NCI-H1092 (cell line): Measurements from ENCODE around the gene RBM33.

ENCODE experiments used
- DNase-seq: peaks from one replicate; lab custom pipeline; 2025; lab: John Stamatoyannopoulos, UW

Gene RBM33

GRCh38 chr7:155796381-155797261 is 152.2 kb downstream of the RBM33 start:
- no peak for DNase-seq

GRCh38 chr7:155797262-155798250 is 153.1 kb downstream of the RBM33 start:
- no peak for DNase-seq

- peak; percentile 39 for DNase-seq
Observed at GRCh38 chr7:155798673-155799439, 154.4 kb downstream of the RBM33 start.

GRCh38 chr7:155799514-155799913 is 155.1 kb downstream of the RBM33 start:
- DNase-seq = no peak

GRCh38 chr7:155800301-155800700 is 155.8 kb downstream of the RBM33 start:
- no peak for DNase-seq

- no peak for DNase-seq
Observed at GRCh38 chr7:155800741-155801267, 156.3 kb downstream of the RBM33 start.

GRCh38 chr7:155802291-155802690 is 157.8 kb downstream of the RBM33 start:
- DNase-seq = no peak

- DNase-seq = no peak
Observed at GRCh38 chr7:155802906-155803417, 158.5 kb downstream of the RBM33 start.

GRCh38 chr7:155803418-155804376 is 159.2 kb downstream of the RBM33 start:
- no peak for DNase-seq

GRCh38 chr7:155804431-155804831 is 160.0 kb downstream of the RBM33 start:
- no peak for DNase-seq

GRCh38 chr7:155804897-155805825 is 160.7 kb downstream of the RBM33 start:
- DNase-seq = peak; percentile 74

- no peak for DNase-seq
Observed at GRCh38 chr7:155805826-155806095, 161.3 kb downstream of the RBM33 start.

GRCh38 chr7:155806096-155806871 is 161.8 kb downstream of the RBM33 start:
- DNase-seq = no peak

- no peak for DNase-seq
Observed at GRCh38 chr7:155807065-155807671, 162.7 kb downstream of the RBM33 start.

- no peak for DNase-seq
Observed at GRCh38 chr7:155807789-155808548, 163.5 kb downstream of the RBM33 start.

- DNase-seq = no peak
Observed at GRCh38 chr7:155808549-155809331, 164.3 kb downstream of the RBM33 start.
